Astrocyte of the cerebellum (primary cell): ENCODE measurements around the gene TRAPPC2L.

Experiments
- DNase-seq: peaks from one replicate; pipeline ENCODE4 v3.0.0-alpha.2; 2011; ENCODE audit warnings: low read depth
- H3K4me3 ChIP-seq: 2 replicates; pipeline ENCODE4 v1.5.1; 2011; ENCODE audit warnings: mild to moderate bottlenecking, low read depth, low read length, moderate library complexity
- CTCF ChIP-seq: IDR thresholded peaks from 2 replicates; pipeline ENCODE4 v1.5.1; 2012; ENCODE audit warnings: low read length, low read depth, moderate library complexity, mild to moderate bottlenecking; ENCODE audit errors: missing control alignments
- in situ Hi-C: cut with HindIII; loops from 2 replicates; pipeline ENCODE4 v1.10.0; 2017; ENCODE audit warnings: low sequenced_read_pairs

The TRAPPC2L gene

GRCh38 chr16:88895335-88895734 is 38.4 kb downstream of the TRAPPC2L start:
- in situ Hi-C loops = no loop called here
- no peak for DNase-seq
- H3K4me3 ChIP-seq = no peak overlapping the region
- TF ChIP-seq CTCF = no peak

GRCh38 chr16:88896238-88897070 is 39.5 kb downstream of the TRAPPC2L start:
- DNase-seq = no peak
- H3K4me3 ChIP-seq = no peak overlapping the region
- no peak for TF ChIP-seq CTCF
- in situ Hi-C loops = no loop called here

GRCh38 chr16:88897696-88898425 is 40.9 kb downstream of the TRAPPC2L start:
- H3K4me3 ChIP-seq = no peak overlapping the region
- no peak for DNase-seq
- no peak for TF ChIP-seq CTCF
- in situ Hi-C loops = no loop called here

GRCh38 chr16:88899901-88900661 is 43.2 kb downstream of the TRAPPC2L start:
- no peak overlapping the region for H3K4me3 ChIP-seq
- no peak for TF ChIP-seq CTCF
- in situ Hi-C loops = no loop called here
- no peak for DNase-seq

GRCh38 chr16:88900662-88901052 is 43.7 kb downstream of the TRAPPC2L start:
- DNase-seq = no peak
- in situ Hi-C loops = no loop called here
- TF ChIP-seq CTCF = no peak
- no peak overlapping the region for H3K4me3 ChIP-seq

- no peak for TF ChIP-seq CTCF
- H3K4me3 ChIP-seq = no peak overlapping the region
- in situ Hi-C loops = no loop called here
- DNase-seq = no peak
Measured at GRCh38 chr16:88901718-88902337, 44.9 kb downstream of the TRAPPC2L start.
